HG03565 (cell line): ENCODE results near the gene CAT.

Experiments used
- ATAC-seq: cut with Tn5 transposase; IDR thresholded peaks from one replicate; pipeline ENCODE4 v1.9.1; 2021; ENCODE audit warnings: mild to moderate bottlenecking, moderate library complexity; ENCODE audit not compliant: unreplicated experiment

The CAT gene

DNA sequence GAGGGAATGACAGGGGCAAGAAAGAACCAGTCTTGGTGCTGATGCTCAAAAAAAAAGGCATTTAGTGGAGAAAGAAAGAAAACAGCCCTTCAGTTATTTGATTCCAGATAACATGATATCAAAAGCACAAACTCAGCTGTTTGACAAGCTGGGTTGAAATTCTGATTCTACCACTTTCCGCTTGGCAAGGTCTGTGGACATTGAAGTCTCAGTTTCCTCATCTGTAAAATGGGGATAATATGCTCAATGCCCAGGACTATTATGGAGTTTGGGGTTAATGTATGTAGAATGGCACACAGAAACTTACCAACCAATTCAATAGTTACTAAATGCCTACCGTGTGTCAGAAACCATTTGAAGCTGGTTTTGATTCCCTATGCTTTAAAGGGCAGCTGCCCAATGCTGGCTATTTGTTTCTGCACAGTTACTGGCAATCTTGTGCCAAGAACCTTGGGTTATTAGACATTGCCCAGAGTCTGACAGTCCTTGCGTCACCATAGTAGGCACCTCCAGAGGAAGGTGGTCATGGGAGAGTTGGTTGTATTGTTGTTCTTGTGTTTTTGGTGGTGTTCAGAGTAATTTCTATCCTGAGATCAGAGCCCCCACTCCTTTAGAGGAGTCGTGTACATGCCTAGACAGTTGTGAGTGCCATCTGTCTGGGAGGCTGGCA is 55.3 kb downstream of the CAT start:
- ATAC-seq: no peak

DNA sequence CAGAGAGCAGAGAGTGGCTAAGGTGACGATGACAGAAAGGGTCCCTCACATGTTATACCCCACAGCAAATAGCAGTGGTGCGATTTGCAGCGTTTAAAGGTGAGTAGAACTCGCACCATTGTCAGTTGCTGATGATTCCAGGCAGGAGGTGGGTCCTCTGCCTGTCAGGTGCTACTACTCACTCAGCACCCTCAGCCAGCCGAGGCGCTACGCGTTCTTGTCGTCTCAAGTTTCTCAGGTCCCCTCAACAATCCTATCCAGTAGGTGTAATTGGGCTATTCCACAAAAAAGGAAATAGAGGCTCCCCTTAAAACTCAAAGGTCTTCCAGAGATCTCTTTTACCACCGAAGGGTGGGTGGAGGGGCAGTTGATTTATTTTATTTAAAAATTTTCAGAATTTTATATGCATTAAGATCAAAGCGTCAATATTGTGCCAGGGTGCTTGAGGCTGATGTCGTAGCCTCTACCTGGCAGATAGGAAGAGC is 56.5 kb downstream of the CAT start:
- ATAC-seq: no peak

DNA sequence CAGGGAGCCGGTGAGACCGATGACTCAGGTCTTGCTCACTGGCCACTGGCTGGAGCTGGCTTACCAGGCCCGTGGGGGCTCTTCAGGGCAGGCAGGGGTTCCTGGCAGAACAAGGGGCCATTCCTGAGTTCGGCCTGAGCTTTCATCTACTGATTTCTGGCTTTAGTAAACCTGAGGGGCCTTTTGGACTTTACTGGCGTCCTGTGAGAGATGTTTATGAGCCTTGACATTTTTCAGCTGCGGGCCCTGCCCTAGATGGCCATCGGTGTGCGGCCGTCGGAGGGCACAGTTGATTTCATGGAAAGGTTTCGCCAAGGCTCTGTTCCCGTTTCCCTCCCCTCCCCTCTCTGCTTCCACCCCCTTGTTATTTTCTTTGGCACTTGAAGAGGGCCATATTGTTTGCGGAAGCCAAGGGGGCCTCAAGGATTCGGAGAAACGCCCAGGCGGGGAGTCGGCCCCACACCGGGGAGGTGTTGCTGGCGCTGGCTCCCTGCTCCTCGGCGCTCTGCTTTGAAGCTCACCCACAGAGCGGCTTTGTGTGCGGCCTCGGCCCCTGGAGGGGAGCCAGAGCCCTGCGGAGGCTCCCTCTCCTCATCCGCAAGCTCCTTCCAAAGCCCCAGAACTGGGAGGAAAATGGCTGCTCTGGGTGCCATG is 57.1 kb downstream of the CAT start:
- ATAC-seq: no peak

DNA sequence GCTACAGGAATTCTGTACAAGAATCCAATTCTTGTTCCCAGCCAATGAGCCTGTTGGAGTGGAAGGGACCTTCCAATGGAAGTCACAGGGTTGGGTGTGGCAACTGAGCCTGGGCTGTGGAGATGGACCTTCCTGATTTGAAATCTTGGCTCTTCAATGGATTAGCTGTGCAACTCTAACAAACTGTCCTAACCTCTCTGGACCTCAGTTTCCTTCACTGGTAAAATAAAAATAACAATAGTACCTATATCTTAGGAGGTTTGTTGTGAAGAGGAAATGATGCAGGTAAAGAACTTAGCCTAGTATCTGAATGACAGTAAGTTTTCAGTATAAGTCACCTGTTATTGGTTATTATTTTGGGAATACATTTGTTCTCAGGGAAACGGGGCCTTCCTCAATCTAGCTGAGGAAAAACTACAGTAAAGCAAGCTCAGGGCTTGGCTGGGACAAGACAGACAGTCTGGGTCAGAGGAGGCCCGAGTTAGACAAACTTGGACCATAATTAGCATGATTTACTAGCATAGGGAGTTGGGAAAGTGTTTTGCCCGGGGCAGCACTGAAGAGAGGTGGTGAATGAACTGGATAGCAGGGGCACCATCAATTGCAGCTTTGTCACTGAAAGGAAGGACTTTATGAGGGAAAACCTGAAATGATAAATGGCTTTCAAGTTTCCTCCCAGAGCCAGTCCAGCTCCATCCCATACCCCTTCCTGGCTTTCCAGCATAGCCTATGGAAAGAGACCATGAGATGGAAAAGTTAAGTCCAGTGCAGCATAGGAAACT is 61.2 kb downstream of the CAT start:
- ATAC-seq: no peak

DNA sequence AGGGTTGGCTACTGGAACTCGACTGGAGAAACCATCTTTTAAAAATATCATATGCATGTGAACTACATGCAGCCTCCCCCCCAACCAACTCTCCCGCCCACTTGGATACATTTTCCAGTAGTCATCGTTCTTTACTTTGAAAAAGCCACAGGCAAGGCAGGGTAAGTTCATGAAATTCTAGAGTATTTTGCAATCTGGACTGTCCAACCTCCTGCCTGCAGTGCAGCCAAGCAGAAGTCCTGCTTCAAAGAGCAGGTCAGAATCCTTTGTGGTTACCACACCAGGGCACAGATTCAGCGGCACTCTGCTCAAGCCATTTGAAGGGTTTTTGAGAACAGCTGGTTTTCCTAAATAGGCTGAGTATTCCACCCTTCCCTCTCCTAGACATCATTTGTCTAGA is 62.8 kb downstream of the CAT start:
- no peak for ATAC-seq

DNA sequence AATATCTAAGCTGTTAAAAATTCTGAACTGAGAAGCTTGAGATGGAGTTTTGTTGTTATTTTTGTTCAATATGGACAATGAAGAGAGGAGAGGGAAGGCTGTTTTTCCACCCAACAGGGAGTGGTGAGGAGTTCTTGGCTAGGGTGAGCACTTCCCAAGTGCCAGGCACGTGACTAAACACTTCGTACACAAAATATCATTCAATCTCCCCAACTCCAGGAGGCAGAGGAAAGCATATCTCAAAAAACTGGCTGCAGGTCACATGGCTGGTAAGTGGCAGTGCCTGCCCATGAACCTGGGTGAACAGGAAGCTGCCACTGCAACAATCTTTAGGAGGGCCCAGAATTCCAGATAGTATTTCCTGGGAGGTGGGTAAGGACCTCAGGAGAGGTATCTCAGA is 63.2 kb downstream of the CAT start:
- no peak for ATAC-seq

DNA sequence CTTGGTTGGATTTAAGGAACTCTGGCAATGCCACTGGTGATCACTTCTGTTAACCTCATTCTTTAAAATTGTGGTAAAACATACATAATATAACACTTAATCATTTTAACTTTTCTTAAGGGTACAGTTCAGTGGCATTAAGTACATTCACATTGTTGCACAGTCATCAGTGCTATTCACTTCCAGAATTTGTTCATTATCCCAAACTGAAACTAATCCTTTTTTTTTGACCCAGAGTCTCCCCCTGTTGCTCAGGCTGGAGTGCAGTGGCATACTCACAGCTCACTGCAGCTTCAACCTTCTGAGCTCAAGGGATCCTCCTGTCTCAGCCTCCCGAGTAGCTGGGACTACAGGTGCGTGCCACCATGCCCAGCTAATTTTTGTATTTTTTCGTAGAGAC is 64.2 kb downstream of the CAT start:
- no peak for ATAC-seq

DNA sequence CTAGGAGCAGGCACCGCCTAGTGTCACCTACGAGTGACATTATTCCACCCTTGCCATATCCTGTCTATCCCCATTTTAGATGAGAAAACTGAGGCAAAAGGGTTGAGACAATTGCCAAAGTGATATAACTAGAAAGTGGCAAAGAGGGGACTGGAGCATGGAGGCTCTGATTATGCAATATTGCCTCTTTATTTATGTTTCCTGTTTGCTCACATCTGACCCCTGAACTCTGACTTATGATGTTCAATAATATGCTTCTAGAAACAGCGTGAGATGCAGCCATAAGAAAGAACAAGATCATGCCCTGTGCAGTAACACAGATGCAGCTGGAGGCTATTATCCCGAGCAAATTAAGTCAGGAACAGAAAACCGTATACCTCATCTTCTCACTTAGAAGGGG is 67.1 kb downstream of the CAT start:
- ATAC-seq: no peak

DNA sequence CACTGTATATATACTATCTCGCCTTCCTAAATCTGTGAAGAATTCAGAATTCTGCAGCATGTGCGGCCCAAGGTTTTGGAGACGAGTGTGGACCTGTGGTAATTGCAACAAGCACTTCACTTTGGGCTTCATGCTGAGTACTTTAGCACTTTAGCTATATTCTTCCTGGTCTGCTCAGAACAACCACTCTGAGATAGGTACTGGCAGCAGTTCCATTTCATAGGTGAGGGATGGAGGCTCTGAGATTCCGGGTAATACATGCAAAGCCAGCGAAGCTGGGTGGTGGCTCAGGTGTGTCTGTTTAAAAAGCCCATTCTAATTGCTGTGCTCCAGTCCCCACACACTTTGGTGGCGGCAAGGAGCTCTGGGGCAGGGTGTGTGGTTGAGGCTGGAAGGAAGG is 68.4 kb downstream of the CAT start:
- ATAC-seq: no peak

DNA sequence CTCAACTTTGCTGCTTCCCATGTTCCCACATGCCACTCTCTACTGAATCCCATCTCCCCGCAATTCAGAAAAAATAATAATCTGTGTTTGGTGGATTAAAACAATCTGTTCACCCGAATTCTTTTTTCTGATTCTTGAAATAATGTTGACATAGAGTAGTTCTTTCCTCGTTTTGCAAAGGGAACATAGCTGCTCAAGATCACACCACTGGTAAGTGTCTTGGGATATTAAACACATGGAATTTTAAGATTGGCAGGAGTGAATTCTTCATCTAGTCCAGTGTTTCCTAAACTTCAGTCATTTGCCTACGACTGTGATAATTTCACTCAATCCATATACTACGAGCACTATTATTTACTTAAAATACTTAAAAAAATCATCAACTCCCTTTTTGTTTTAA is 68.9 kb downstream of the CAT start:
- ATAC-seq: no peak

DNA sequence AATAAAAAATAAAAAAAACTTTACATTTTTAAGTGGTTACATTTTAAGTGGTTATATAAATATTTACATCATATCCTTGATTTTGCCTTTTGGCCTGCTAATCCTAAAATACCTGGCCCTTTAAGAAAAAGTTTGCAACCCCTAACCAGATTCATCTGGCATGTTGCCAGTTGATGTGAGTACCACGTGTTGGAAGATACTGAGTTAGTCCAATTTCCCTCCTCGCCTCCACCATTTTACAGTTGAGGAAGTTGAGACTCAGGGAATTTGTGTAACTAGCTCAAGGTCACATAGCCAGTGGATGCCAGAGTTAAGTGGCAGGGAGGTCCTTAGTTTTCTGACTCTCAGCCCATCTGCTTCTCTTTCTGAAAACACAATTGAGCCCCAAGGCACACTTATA is 69.8 kb downstream of the CAT start:
- ATAC-seq: no peak

DNA sequence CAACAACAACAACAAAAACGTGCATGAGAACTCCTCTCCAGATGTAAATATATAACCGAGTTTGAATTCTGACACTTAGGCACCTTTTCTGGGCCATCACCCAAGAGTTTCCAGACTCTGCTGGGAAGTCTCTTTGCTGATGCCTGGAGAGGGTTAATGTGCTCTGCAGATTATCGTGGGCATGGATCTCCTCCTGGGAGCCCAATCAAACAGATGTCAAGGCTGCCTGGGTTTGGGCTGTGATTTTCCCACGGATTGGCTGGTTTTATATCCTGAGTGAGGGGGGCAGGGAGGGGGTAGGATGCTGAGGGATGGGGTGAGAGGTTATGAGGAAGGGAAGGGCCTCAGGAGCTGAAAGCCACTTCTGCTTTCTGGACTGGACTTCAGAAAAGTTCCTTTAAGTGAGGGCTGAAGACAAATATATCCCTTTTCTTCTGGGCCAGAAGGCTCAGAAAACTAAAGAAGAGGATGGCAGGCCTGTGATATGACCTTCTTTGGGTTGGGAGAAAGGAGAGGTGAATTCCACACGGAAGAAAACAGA is 70.7 kb downstream of the CAT start:
- ATAC-seq: no peak

DNA sequence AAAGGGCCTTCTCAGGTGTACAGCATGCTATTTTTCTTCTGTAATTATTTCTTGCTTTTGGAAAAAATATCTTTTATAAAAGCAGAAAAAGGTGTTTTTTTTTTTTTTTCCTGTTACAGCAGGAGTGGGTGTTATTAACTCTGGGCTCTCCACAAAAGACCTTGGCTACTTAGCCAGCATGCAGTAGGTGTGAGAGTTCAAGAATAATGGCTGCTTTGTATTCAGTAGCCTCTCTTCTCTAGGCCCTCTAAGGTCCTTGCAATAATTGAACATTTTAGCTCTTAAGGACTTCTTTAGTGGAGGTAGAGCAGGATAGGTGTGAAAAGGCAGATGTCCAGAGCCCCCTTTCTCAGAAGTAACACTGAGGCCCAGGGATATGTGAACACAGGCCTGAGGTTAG is 71.5 kb downstream of the CAT start:
- no peak for ATAC-seq

DNA sequence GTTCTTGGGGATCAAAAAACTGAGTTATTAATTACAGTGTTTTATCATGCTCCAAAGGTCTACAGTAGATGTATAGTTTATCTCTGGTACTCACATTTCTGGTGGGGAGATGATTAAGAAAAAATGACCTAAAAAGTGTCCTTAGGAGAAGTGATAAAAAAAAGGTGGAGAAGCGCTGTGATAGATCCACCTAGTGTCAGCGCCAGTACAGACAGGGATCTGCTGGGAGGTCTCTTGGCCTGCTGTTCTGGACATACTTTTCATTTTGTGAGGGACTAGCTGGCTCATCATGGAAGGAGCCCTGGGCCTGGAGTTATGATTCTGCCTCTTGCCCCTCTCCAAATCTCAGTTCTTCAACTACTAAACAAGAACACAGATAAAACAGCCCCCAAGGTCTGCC is 71.9 kb downstream of the CAT start:
- ATAC-seq: no peak

DNA sequence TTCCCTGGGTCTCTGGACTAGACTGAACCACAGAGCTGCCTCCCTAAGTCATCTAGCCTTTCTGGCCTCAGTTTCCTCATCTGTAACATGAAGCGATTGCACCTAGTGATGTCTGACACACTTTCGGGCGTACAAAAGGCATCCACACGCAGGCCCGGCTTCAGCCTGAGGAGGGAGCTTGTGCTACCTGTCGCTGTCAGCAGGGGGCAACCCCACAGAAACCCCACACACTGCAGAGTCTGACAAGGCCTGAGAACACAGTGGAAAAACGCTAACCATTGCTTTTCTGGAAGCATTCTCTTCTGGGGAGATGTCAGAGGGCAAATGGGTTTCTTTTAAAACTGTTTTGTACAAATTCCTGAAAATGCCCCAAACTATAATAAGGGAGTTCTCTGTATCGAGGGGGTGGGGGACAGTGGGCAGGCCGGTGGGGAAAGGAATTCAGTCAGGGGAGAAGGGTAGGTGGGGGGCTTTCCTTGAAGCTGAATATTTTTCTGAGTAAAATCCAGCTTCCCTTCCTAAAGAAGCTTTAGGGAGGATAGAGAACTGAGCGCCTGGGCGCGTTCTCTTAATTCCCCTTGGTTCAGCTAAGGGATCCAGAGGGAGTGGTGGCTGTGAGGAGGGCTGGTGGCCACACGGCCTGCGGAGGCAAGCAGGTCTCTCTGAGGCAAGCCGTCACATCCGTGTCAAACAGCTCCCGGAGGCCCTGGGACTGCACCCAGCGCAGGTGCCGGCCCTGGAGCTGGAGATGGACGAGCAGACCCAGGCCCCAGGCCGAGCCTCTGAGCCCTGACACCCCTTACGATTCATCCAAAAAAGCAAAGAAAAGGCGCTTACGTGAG is 74.3 kb downstream of the CAT start:
- peak; percentile 91 for ATAC-seq

DNA sequence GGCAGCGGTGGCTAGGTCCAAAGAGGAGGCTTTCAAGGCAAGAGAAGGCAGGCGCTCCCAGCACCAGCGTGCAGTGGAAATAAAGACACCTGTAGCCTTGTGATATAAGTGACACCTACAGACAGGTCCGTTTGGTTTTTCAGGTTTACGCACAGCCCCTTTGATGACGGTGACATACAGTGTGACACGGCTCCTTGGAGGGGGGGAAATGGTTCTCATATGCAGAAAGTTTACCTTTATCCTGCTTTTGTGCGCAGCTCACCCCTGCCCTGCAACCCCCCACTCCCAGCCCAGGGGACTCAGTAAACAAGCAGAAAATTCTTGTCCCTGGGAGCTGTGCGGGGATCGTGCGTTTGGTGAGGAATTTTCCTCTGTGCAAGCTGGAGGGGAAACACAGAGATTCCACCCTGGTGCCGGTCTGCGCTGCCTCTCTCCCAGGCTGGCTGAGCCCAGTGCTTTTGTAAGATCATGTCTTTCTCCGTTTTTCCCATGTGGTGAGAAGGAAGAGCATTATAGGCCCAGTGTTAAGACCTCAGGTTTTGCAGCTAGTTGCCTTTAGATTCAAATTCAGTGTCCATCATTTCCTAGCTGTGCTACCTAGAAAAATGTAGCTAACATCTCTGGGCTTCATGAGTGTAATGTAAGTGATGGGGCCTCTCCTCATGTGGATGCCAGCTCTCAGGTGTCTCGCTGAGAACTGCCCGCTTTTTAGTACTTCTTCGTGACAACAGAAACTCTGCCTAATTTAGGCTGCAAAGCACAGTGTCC is 75.1 kb downstream of the CAT start, which contains the start of gene ELF5:
TSS of gene ELF5 (minus strand) at position 113 of the 768 bp plus-strand sequence. CDS start 8,045 bp downstream, outside the sequence.
- no peak for ATAC-seq

DNA sequence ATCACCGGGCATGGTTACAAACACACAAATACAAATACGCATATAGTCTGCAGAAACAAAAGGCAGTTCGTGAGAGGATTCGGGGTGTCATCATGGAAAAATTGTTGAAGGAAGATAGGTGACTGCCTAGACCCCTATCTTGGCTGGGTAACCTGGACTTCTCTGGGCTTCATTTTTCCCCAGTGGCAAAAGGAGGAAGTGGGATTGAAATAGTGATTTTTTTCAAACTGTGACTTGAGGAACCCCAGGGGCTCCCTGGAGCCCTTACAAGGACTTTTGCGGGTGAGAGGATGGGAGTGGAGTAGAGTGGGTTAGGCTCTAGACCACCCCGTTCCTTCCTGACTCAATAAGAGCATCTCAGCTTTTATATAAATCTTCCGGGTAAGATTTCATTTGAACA is 75.9 kb downstream of the CAT start:
- no peak for ATAC-seq

DNA sequence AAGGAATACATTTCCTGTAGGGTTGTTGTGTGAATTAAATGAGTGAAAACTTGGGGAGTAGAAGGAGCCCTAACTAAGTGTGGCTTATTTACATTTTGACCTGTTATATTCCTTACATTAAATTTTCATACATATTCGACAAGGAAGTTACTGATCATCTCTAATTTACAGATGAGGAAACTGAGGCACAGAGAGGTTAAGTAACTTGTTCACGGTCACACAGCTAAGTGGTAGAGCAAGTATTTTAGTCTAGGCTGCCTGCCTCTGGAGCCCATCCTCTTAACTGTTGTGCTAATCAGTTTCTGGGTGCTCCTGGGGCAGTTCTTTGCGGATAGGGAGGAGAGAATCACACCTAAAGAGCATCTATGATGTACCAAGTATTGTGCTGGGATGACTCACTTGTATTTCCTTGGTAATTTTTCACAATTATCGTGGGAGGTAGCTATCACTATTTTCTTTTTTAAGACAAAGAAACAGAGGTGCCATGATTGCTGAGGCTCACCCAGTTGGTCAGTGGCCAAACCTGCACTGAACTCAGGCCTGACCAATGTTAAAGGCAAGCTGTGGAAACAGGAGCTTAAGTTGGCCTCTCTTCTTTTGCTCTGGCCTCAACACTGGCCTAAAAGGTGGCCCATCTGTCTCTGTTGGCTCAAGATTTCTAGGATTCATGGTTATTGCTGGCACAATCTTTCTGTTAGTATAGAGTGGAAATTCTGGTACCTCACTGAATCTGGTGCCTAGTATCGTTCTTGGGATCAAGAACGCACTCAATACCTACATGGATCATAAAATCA is 77.7 kb downstream of the CAT start:
- ATAC-seq: no peak

DNA sequence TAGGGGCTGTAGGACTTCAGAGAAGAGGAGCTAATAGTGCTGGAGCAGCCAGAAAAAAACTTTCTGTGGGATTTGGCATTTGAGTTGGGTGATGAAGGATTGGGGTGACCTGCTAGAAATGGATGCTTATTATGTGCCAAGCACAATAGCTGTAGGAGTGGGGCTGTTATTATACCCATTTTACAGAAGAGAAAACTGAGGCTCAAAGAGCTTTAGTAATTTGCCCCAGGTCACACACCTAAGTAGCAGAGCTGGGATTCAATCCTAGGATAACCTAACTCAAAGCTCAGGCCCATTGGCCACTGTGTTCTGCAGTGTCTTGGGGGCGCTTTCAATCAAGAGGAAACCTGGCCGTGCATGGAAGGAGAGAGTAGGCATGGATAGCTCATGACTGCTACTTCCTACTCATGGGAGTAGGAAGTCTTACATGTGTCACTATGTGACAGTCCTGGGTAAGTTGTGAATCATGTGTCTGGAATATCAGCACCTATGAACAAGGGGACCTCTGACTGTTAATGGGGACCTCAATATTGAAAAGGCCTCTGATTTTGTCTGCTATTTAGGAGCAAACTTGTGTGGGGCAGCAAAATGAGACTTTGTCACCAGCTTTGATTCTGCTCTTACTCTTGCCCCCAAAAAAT is 81.0 kb downstream of the CAT start:
- no peak for ATAC-seq
